HPDE6-E6E7 (cell line): ENCODE measurements around the gene CYTIP.
"Not testable (repeated sequence)": the region's sequence is repeated elsewhere in the genome, so short reads cannot be mapped to it uniquely, and the experiment has no call there.

ENCODE experiments used
- DNase-seq: peaks from one replicate; pipeline ENCODE4 v3.0.0; 2011; ENCODE audit warnings: missing footprints; ENCODE audit errors: extremely low spot score

CYTIP gene

DNA sequence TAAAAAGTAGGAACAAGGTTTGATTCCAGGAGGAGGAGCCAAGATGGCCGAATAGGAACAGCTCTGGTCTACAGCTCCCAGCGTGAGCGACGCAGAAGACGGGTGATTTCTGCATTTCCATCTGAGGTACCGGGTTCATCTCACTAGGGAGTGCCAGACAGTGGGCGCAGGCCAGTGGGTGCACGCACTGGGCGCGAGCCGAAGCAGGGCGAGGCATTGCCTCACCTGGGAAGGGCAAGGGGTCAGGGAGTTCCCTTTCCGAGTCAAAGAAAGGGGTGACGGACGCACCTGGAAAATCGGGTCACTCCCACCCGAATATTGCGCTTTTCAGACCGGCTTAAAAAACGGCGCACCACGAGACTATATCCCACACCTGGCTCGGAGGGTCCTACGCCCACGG lies 75.4 kb downstream of the CYTIP start:
- DNase-seq, result not testable (repeated sequence)

DNA sequence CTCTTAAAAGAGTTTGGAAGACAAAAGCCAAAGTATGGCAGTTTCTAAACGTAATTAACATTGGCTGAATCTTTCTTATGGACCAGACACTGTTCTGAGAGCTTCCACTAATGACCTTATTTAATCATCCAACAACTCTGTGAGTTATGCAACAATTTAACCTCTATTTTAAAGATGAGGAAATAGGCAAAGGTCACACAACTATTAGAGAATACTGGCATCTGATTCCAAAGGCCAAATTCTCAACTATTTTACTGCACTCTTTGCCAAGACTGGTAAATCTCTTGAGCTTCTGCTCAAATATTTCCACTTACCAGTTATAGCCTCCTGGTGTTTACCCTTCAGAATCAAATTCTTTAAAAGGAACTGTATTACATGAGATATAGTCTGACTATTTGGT lies 76.2 kb downstream of the CYTIP start:
- no peak for DNase-seq
